ENCODE measurements around the gene TRMT44. TPM values are rescaled to one million over a fixed set of nuclear protein-coding genes. Genes with fewer than 3 reads are reported as not detected.

TRMT44 gene
- total RNA-seq, 2 donors from 2014 or later = 35.2 to 63.9 TPM

GRCh38 chr4:8473920-8474590 lies 33.5 kb downstream of the TRMT44 start:
- DNase-seq (ENCODE audit: low spot score) = no peak
- WGBS = 68% methylated on average over 20 of the region's 20 CpGs
- intact Hi-C loops (cut with DNase I) = loop anchor here (5.0 kb wide), 2 partner anchors 33 to 73 kb away; no protein-coding TSS in a partner anchor
- H3K36me3 ChIP-seq = peaks cover 0 to 9% of the 10 kb centered on the region in 2 donors
- no peak for TF ChIP-seq CTCF (IDR thresholded peaks at IDR 0.05)
- TF ChIP-seq POLR2AphosphoS5 (IDR thresholded peaks at IDR 0.05) = no peak
- no peak for TF ChIP-seq POLR2A (IDR thresholded peaks at IDR 0.05)
- H3K4me1 ChIP-seq (replicated peaks) = no peaks in the 10 kb centered on the region
- H3K27me3 ChIP-seq (replicated peaks; ENCODE audit: insufficient read depth) = no peaks in the 10 kb centered on the region
- no peaks in the 10 kb centered on the region for H3K9me3 ChIP-seq
- H3K4me3 ChIP-seq = no peak overlapping the region
- no peak overlapping the region for H3K27ac ChIP-seq

- H3K27ac ChIP-seq = no peak overlapping the region
- no peaks in the 10 kb centered on the region for H3K4me1 ChIP-seq (replicated peaks)
- no peak for DNase-seq (ENCODE audit: low spot score)
- intact Hi-C loops (cut with DNase I) = loop anchor here (5.0 kb wide), 2 partner anchors 32 to 72 kb away; no protein-coding TSS in a partner anchor
- 96% methylated on average over 13 of the region's 13 CpGs for WGBS
- TF ChIP-seq POLR2A (IDR thresholded peaks at IDR 0.05) (no peak), CTCF (IDR thresholded peaks at IDR 0.05) (no peak), POLR2AphosphoS5 (IDR thresholded peaks at IDR 0.05) (no peak)
- peaks cover 0 to 9% of the 10 kb centered on the region in 2 donors for H3K36me3 ChIP-seq
- H3K4me3 ChIP-seq = no peak overlapping the region
- no peaks in the 10 kb centered on the region for H3K9me3 ChIP-seq
- no peaks in the 10 kb centered on the region for H3K27me3 ChIP-seq (replicated peaks; ENCODE audit: insufficient read depth)
Observed at GRCh38 chr4:8474856-8475255, 34.3 kb downstream of the TRMT44 start.

- Histone ChIP-seq H3K27me3 (replicated peaks; ENCODE audit: insufficient read depth) (no peaks in the 10 kb centered on the region), H3K27ac (no peak overlapping the region), H3K4me1 (replicated peaks) (no peaks in the 10 kb centered on the region), H3K9me3 (no peaks in the 10 kb centered on the region), H3K4me3 (no peak overlapping the region), H3K36me3 (peaks cover 0 to 9% of the 10 kb centered on the region in 2 donors)
- no peak for TF ChIP-seq CTCF (IDR thresholded peaks at IDR 0.05)
- DNase-seq (ENCODE audit: low spot score) = no peak
- 91% methylated on average over 29 of the region's 29 CpGs for WGBS
- intact Hi-C loops (cut with DNase I) = no loop called here
Observed at GRCh38 chr4:8475751-8476575, 35.4 kb downstream of the TRMT44 start.

- intact Hi-C loops (cut with DNase I) = no loop called here
- no peaks in the 10 kb centered on the region for H3K27me3 ChIP-seq (replicated peaks; ENCODE audit: insufficient read depth)
- no peak overlapping the region for H3K27ac ChIP-seq
- H3K9me3 ChIP-seq = no peaks in the 10 kb centered on the region
- no peaks in the 10 kb centered on the region for H3K4me1 ChIP-seq (replicated peaks)
- H3K4me3 ChIP-seq = no peak overlapping the region
- 94% methylated on average over 14 of the region's 16 CpGs for WGBS
- no peak for DNase-seq (ENCODE audit: low spot score)
- TF ChIP-seq CTCF (IDR thresholded peaks at IDR 0.05) = no peak
- TF ChIP-seq POLR2AphosphoS5 (IDR thresholded peaks at IDR 0.05) = no peak
- TF ChIP-seq POLR2A (IDR thresholded peaks at IDR 0.05) = no peak
- peaks cover 0 to 9% of the 10 kb centered on the region in 2 donors for H3K36me3 ChIP-seq
Observed at GRCh38 chr4:8477095-8477635, 36.6 kb downstream of the TRMT44 start.

Data from prostate gland (tissue), 2 donors.